Thyroid gland (tissue), 4 donors: ENCODE measurements around the gene TRIOBP.

Experiments
- CTCF ChIP-seq, 6 experiments: fragments of 200-600 bp in 3 of 6; fragments of 450-650 bp in 3 of 6; sonication (generic) in 3 of 6; IDR thresholded peaks; one replicate each; pipeline ENCODE4 v1.5.1; 2016 to 2019; ENCODE audit warnings: antibody characterized with exemption in 6 of 6, mild to moderate bottlenecking in 2 of 6, inconsistent platforms in 1 of 6, moderate library complexity in 1 of 6
- POLR2A ChIP-seq, 2 donors: fragments of 450-650 bp; IDR thresholded peaks; one replicate each; pipeline ENCODE4 v1.6.1; 2017; ENCODE audit warnings: antibody characterized with exemption in 2 of 2, mild to moderate bottlenecking in 2 of 2, moderate library complexity in 1 of 2

- no peak for TF ChIP-seq CTCF (IDR thresholded peaks at IDR 0.05)
- TF ChIP-seq POLR2A (IDR thresholded peaks at IDR 0.05), result no peak
Measured at GRCh38 chr22:37765498-37765897, 68.7 kb downstream of the TRIOBP start.
